ENCODE results near the gene DNAL4.

The DNAL4 gene

GRCh38 chr22:38766076-38766777 is 27.7 kb downstream of the DNAL4 start:
- TF ChIP-seq REST (IDR thresholded peaks at IDR 0.05; ENCODE audit: insufficient read depth in 1 of 2, low read depth in 2 of 2, low read length in 2 of 2) (no peak), POLR2AphosphoS5 (IDR thresholded peaks at IDR 0.05; ENCODE audit: low read depth, low read length) (no peak), FOXP2 (optimal IDR thresholded peaks at IDR 0.05; ENCODE audit: borderline replicate concordance, extremely low read depth, extremely low read length, insufficient read depth) (peak; percentile 93)

DNA sequence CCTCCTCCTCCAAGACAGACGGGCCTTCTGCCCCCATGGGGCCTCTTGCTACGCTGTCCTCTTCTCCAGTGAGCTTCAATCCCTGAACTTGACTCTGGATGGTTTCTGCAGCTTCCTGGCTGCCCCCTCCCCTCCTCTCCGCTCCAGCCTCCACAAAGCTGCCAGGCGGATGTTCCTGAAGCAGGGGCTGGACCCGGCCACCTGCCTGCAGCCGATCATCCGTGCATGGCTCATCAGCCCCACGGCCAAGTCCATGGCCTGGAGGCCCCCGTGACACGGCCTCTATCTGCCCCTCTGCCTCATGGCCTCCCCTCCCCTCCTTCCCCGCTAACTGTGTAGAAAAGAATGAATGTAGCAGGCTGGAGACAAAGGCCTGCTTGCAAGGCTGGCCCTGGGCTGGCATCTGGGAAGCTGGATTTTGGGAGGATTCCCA is 31.4 kb downstream of the DNAL4 start:
- no peak for TF ChIP-seq REST (IDR thresholded peaks at IDR 0.05; ENCODE audit: insufficient read depth in 1 of 2, low read depth in 2 of 2, low read length in 2 of 2)
- no peak for TF ChIP-seq POLR2AphosphoS5 (IDR thresholded peaks at IDR 0.05; ENCODE audit: low read depth, low read length)
- TF ChIP-seq FOXP2 (optimal IDR thresholded peaks at IDR 0.05; ENCODE audit: borderline replicate concordance, extremely low read depth, extremely low read length, insufficient read depth): no peak
- TF ChIP-seq TAF1 (IDR thresholded peaks at IDR 0.05; ENCODE audit: borderline replicate concordance, insufficient read depth, low read length): no peak
- TF ChIP-seq SIN3A (IDR thresholded peaks at IDR 0.05; ENCODE audit: borderline replicate concordance, insufficient read depth, low read length): no peak

- TF ChIP-seq POLR2AphosphoS5 (IDR thresholded peaks at IDR 0.05; ENCODE audit: low read depth, low read length): no peak
- TF ChIP-seq SIN3A (IDR thresholded peaks at IDR 0.05; ENCODE audit: borderline replicate concordance, insufficient read depth, low read length): no peak
- TF ChIP-seq REST (IDR thresholded peaks at IDR 0.05; ENCODE audit: insufficient read depth in 1 of 2, low read depth in 2 of 2, low read length in 2 of 2): no peak
- no peak for TF ChIP-seq TAF1 (IDR thresholded peaks at IDR 0.05; ENCODE audit: borderline replicate concordance, insufficient read depth, low read length)
- TF ChIP-seq FOXP2 (optimal IDR thresholded peaks at IDR 0.05; ENCODE audit: borderline replicate concordance, extremely low read depth, extremely low read length, insufficient read depth): no peak
Observed at GRCh38 chr22:38761202-38762162, 32.5 kb downstream of the DNAL4 start.

GRCh38 chr22:38760477-38761201 is 33.3 kb downstream of the DNAL4 start:
- TF ChIP-seq TAF1 (IDR thresholded peaks at IDR 0.05; ENCODE audit: borderline replicate concordance, insufficient read depth, low read length) (no peak), FOXP2 (optimal IDR thresholded peaks at IDR 0.05; ENCODE audit: borderline replicate concordance, extremely low read depth, extremely low read length, insufficient read depth) (no peak), POLR2AphosphoS5 (IDR thresholded peaks at IDR 0.05; ENCODE audit: low read depth, low read length) (no peak), REST (IDR thresholded peaks at IDR 0.05; ENCODE audit: insufficient read depth in 1 of 2, low read depth in 2 of 2, low read length in 2 of 2) (no peak), SIN3A (IDR thresholded peaks at IDR 0.05; ENCODE audit: borderline replicate concordance, insufficient read depth, low read length) (no peak)

All from PFSK-1 (cell line).